SH-SY5Y (cell line): ENCODE data around the gene TRPM5.

Experiments used
- GATA2 ChIP-seq: IDR thresholded peaks from 2 replicates; pipeline ENCODE4 v1.6.1; 2011; ENCODE audit warnings: mild to moderate bottlenecking, low read depth, low read length
- GATA3 ChIP-seq: IDR thresholded peaks from 2 replicates; pipeline ENCODE4 v1.6.1; 2011; ENCODE audit warnings: low read depth, mild to moderate bottlenecking, low read length, moderate library complexity

DNA sequence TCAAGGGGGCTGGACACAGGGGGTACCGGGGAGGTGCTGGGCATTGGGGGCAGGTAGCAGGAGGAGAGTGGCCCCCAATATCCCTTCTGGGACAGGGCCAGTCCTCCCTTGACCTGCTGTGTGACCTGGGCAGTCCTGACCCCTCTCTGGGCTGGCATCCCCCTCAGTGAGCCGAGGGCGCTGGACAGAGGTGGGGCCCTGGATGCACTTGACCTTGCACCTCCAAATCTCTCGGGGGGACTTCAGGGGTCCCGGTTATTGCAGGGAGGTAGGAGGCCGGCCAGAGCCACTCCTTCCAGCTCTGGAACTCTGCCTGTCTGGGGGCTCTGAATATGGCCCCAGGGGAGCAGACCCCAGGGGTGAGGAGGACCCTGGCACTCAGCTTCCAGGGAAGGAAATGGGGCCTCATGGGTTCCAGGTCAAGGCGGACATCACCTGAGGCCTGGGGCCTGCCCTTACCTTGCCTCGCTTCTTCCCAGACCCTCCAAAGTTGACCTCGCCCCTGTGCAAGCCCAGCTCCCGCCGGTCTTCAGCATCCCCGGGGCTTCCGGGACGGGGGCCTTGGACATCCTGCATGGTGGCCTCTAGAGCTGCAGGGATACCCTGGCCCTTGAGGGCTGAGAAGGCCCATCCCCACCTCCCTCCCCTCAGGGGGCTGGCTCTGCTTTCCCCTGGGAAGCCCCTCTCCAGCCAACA is 21.7 kb downstream of the TRPM5 start:
- no peak for TF ChIP-seq GATA2
- TF ChIP-seq GATA3, result no peak
